Activated CD8-positive, alpha-beta T cell treated with anti-CD3 and anti-CD28 coated beads, Interleukin-2, amount 10 ng/mL, durations not matched to agents 7 days and 5 days (primary cell): ENCODE data around the gene KIAA0753. TPM values are rescaled to one million over a fixed set of nuclear protein-coding genes. Genes with fewer than 3 reads are reported as not detected.
"Not testable (repeated sequence)": the region's sequence is repeated elsewhere in the genome, so short reads cannot be mapped to it uniquely, and the experiment has no call there.

Experiments
- ATAC-seq: fragments of 150-1000 bp; cut with Tn5 transposase; one replicate; pipeline ENCODE4 v1.10.0; 2021; ENCODE audit warnings: moderate library complexity
- CTCF ChIA-PET: fragments of 350-600 bp; sonication (Branson Sonifier 250); formaldehyde crosslinking; loops from one replicate; lab custom pipeline; 2021; ENCODE audit warnings: antibody characterized with exemption; lab: Charles Lee
- POLR2A ChIA-PET: fragments of 350-600 bp; sonication (Branson Sonifier 250); formaldehyde crosslinking; loops from one replicate; lab custom pipeline; 2021; ENCODE audit warnings: antibody characterized with exemption; lab: Charles Lee
- DNase-seq: peaks from one replicate; pipeline ENCODE4 v3.0.0-alpha.2; 2020
- H3K27ac Mint-ChIP-seq: one replicate; pipeline ENCODE4 v1.8.0; 2021; ENCODE audit warnings: mild to moderate bottlenecking, mixed read lengths
- H3K27me3 Mint-ChIP-seq: one replicate; pipeline ENCODE4 v1.8.0; 2021; ENCODE audit warnings: low read depth, mixed read lengths
- H3K36me3 Mint-ChIP-seq: one replicate; pipeline ENCODE4 v1.8.0; 2021; ENCODE audit warnings: low read depth, mixed read lengths
- H3K4me1 Mint-ChIP-seq: one replicate; pipeline ENCODE4 v1.8.0; 2021; ENCODE audit warnings: low read depth, mixed read lengths
- H3K4me3 Mint-ChIP-seq: one replicate; pipeline ENCODE4 v1.8.0; 2021; ENCODE audit warnings: mild to moderate bottlenecking, mixed read lengths
- H3K9me3 Mint-ChIP-seq: one replicate; pipeline ENCODE4 v1.8.0; 2022; ENCODE audit warnings: mixed read lengths; ENCODE audit not compliant: insufficient read depth
- total RNA-seq, 2 experiments: library from RNA; stranded (reverse); gene quantifications; one replicate each; pipeline ENCODE4 v1.2.3, GENCODE V29; 2021

Gene KIAA0753
- total RNA-seq, 2 experiments from 2014 or later: 14.0 to 19.5 TPM

DNA sequence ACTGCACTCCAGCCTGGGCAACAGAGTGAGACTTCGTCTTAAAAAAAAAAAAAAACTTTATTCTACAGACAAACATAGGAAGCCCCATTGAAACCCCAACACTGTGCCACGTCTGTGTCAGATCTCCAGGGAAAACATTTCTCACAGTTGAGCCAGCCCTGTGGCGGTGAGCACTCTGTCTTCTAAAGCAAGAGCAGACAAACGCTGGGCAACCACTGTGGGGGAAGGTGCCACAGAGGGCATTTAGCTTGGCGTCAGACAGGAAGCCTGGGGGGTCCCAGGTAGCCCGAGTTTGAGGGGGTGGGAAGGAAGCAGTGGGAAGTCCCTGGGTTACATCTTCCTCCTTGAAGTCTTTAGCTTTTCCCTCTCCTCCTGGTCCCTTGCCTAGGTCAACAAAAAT, 27.0 kb upstream of the KIAA0753 start:
- DNase-seq (no peak), ATAC-seq (no peak)
- Mint-ChIP-seq H3K36me3 (no peaks in the 10 kb centered on the region), H3K27me3 (peaks cover 13% of the 10 kb centered on the region), H3K27ac (no peak overlapping the region), H3K4me3 (no peak overlapping the region), H3K9me3 (no peaks in the 10 kb centered on the region), H3K4me1 (peaks cover 5% of the 10 kb centered on the region)
- POLR2A ChIA-PET: interaction anchor here (0.5 kb wide), 1 partner anchor 53 kb away, joined by 3 read pairs; no protein-coding TSS in a partner anchor
- CTCF ChIA-PET: interaction anchor here (0.7 to 2.2 kb wide), 8 partner anchors 9 to 337 kb away, joined by 3 to 10 read pairs (median 4); partner anchors contain the start of gene XAF1

GRCh38 chr17:6666557-6666956, 26.0 kb upstream of the KIAA0753 start:
- ATAC-seq (no peak), DNase-seq (no peak)
- Mint-ChIP-seq H3K27ac (no peak overlapping the region), H3K4me1 (peaks cover 10% of the 10 kb centered on the region), H3K9me3 (no peaks in the 10 kb centered on the region), H3K27me3 (peaks cover 19% of the 10 kb centered on the region), H3K36me3 (no peaks in the 10 kb centered on the region), H3K4me3 (no peak overlapping the region)
- CTCF ChIA-PET: interaction anchor here (0.6 to 2.2 kb wide), 21 partner anchors 9 to 338 kb away, joined by 3 to 10 read pairs (median 3); partner anchors contain the start of genes C17orf100, MED31, SLC13A5 and XAF1
- POLR2A ChIA-PET: no interaction called here

GRCh38 chr17:6666077-6666521, 25.6 kb upstream of the KIAA0753 start:
- H3K27me3 Mint-ChIP-seq: peaks cover 19% of the 10 kb centered on the region
- no peak overlapping the region for H3K27ac Mint-ChIP-seq
- DNase-seq (peak; percentile 57), ATAC-seq (peak; percentile 72)
- H3K4me1 Mint-ChIP-seq: peaks cover 14% of the 10 kb centered on the region
- POLR2A ChIA-PET: no interaction called here
- H3K4me3 Mint-ChIP-seq: no peak overlapping the region
- no peaks in the 10 kb centered on the region for H3K36me3 Mint-ChIP-seq
- no peaks in the 10 kb centered on the region for H3K9me3 Mint-ChIP-seq
- CTCF ChIA-PET: interaction anchor here (0.7 to 2.2 kb wide), 17 partner anchors 9 to 338 kb away, joined by 3 to 10 read pairs (median 4); partner anchors contain the start of genes C17orf100, MED31, SLC13A5 and XAF1

GRCh38 chr17:6663200-6663599, 22.7 kb upstream of the KIAA0753 start:
- peaks cover 16% of the 10 kb centered on the region for H3K27me3 Mint-ChIP-seq
- H3K9me3 Mint-ChIP-seq, DNase-seq, H3K4me3 Mint-ChIP-seq, POLR2A ChIA-PET, H3K27ac Mint-ChIP-seq, H3K36me3 Mint-ChIP-seq, ATAC-seq, CTCF ChIA-PET: not testable (repeated sequence)
- H3K4me1 Mint-ChIP-seq: peaks cover 30% of the 10 kb centered on the region

DNA sequence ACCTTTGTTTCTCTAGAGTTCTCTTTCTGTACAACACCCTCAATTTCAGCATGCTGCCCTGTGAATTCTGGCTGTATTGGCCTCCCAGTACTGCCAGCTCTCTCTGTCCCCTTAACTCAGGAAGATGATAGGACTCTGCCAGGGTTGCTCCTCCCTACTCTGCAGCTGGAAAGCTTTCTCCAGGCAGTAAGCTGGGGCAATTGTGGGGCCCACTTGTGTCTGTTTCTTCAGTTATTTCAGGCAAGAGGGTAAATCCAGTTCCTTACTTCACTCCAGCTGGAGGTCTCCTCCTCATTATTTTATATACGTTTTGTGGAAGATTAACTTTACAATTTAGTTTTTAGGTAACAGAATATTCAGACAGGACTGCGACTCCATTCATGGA, 20.9 kb upstream of the KIAA0753 start:
- ChIA-PET CTCF (interaction anchor here (0.8 to 1.4 kb wide), 6 partner anchors 11 to 343 kb away, joined by 3 read pairs; no protein-coding TSS in a partner anchor), POLR2A (interaction anchor here (1.1 kb wide), 1 partner anchor 96 kb away, joined by 3 read pairs; no protein-coding TSS in a partner anchor)

GRCh38 chr17:6660805-6661463, 20.4 kb upstream of the KIAA0753 start:
- Mint-ChIP-seq H3K27me3 (peaks cover 15% of the 10 kb centered on the region), H3K27ac (no peak overlapping the region), H3K4me3 (peak overlapping the region; percentile 0), H3K36me3 (peaks cover 5% of the 10 kb centered on the region), H3K9me3 (no peaks in the 10 kb centered on the region), H3K4me1 (peaks cover 37% of the 10 kb centered on the region)
- ATAC-seq: no peak
- ChIA-PET CTCF (interaction anchor here (0.7 to 1.2 kb wide), 6 partner anchors 11 to 343 kb away, joined by 3 read pairs; no protein-coding TSS in a partner anchor), POLR2A (interaction anchor here (1.1 kb wide), 1 partner anchor 97 kb away, joined by 3 read pairs; no protein-coding TSS in a partner anchor)
- DNase-seq: peak; percentile 47

More for the DNA sequence above, 20.9 kb upstream of the KIAA0753 start:
- H3K27ac Mint-ChIP-seq: no peak overlapping the region
- peaks cover 37% of the 10 kb centered on the region for H3K4me1 Mint-ChIP-seq
- ATAC-seq: no peak
- peaks cover 5% of the 10 kb centered on the region for H3K36me3 Mint-ChIP-seq
- no peaks in the 10 kb centered on the region for H3K9me3 Mint-ChIP-seq
- DNase-seq: no peak
- H3K27me3 Mint-ChIP-seq: peaks cover 12% of the 10 kb centered on the region
- no peak overlapping the region for H3K4me3 Mint-ChIP-seq

DNA sequence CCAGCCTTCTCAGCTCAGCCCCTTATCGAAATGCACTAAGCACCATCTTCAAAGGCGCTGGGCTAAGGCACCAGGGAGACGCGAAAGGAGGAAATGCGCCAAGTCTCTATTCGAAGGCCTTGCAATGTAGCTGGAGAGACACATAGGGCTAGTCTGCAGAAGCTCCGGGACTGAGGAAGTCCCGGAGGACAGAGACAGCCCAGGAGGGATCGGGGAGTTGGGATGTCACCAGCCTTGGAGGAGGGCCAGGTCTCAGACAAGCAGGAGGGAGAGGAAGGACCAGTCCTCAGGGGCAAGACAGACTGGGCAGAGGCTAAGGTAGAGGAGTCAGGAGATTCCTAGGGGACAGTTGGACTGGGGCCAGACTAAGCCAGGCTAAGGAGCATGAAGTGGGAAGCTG, 19.6 kb upstream of the KIAA0753 start:
- POLR2A ChIA-PET: interaction anchor here (0.6 to 1.1 kb wide), 2 partner anchors 98 to 1514 kb away, joined by 3 read pairs; no protein-coding TSS in a partner anchor
- H3K4me3 Mint-ChIP-seq: no peak overlapping the region
- H3K27me3 Mint-ChIP-seq: peaks cover 22% of the 10 kb centered on the region
- ATAC-seq (no peak), DNase-seq (no peak)
- no peaks in the 10 kb centered on the region for H3K9me3 Mint-ChIP-seq
- CTCF ChIA-PET: no interaction called here
- H3K4me1 Mint-ChIP-seq: peaks cover 44% of the 10 kb centered on the region
- no peak overlapping the region for H3K27ac Mint-ChIP-seq
- peaks cover 5% of the 10 kb centered on the region for H3K36me3 Mint-ChIP-seq

GRCh38 chr17:6658411-6658810, 17.9 kb upstream of the KIAA0753 start:
- H3K27ac Mint-ChIP-seq, H3K36me3 Mint-ChIP-seq, ATAC-seq, H3K9me3 Mint-ChIP-seq, POLR2A ChIA-PET, DNase-seq: not testable (repeated sequence)
- H3K4me3 Mint-ChIP-seq: peak overlapping the region; percentile 9
- H3K27me3 Mint-ChIP-seq: peaks cover 28% of the 10 kb centered on the region
- H3K4me1 Mint-ChIP-seq: peaks cover 51% of the 10 kb centered on the region
- CTCF ChIA-PET: interaction anchor here (1.4 kb wide), 1 partner anchor 363 kb away, joined by 3 read pairs; no protein-coding TSS in a partner anchor

GRCh38 chr17:6657633-6658287, 17.2 kb upstream of the KIAA0753 start:
- ATAC-seq: no peak
- no peak for DNase-seq
- peaks cover 30% of the 10 kb centered on the region for H3K27me3 Mint-ChIP-seq
- H3K4me1 Mint-ChIP-seq: peaks cover 55% of the 10 kb centered on the region
- POLR2A ChIA-PET: interaction anchor here (1.3 kb wide), 1 partner anchor 18 kb away, joined by 3 read pairs; no protein-coding TSS in a partner anchor
- CTCF ChIA-PET: interaction anchor here (0.9 kb wide), 1 partner anchor 9 kb away, joined by 4 read pairs; no protein-coding TSS in a partner anchor
- no peaks in the 10 kb centered on the region for H3K9me3 Mint-ChIP-seq
- H3K4me3 Mint-ChIP-seq: peak overlapping the region; percentile 86
- peaks cover 8% of the 10 kb centered on the region for H3K36me3 Mint-ChIP-seq
- peak overlapping the region; percentile 81 for H3K27ac Mint-ChIP-seq

DNA sequence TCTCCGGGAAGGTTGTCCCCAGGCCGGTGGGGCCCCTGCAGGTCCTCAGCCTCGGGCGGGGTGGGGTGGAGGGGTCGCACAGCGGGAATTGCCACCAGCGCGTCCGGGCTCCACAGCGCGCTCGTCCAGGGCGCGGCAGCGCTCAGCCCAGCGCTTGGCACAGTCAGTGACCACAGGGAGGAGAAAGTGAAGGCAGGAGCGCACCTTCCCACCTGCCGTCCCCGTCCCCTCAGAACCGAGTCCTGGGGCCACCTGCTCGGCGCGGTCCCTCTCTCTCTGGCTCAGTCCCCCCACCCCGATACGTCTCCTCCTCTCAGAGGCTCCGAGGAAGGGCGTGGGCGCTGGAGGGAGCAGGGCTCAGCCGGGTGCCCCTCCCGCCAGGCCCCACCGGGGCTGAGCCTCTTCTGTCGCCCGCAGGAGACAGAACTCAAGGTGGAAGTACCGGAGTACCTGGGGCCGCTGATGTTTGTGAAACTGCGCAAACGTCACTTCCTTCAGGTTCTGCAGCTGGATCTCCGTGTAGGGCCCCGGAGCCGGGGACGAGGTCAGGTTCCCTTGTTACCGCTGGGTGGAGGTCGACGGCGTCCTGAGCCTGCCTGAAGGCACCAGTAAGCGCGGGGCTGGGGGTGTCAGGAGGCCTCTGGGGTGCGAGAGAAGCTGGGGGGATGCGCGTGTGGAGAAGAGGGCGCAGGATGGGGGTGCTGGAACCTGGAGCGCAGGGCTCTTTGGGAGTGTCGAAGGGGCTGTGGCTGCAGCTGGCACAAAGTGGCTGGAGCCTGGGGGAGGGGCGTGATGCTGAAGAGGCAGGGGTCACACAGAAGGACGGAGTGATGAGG, 16.5 kb upstream of the KIAA0753 start:
- peak overlapping the region; percentile 81 for H3K27ac Mint-ChIP-seq
- ChIA-PET POLR2A (interaction anchor here (1.3 kb wide), 1 partner anchor 17 kb away, joined by 3 read pairs; no protein-coding TSS in a partner anchor), CTCF (interaction anchor here (0.9 kb wide), 1 partner anchor 10 kb away, joined by 4 read pairs; no protein-coding TSS in a partner anchor)
- not testable (repeated sequence) for H3K9me3 Mint-ChIP-seq, H3K36me3 Mint-ChIP-seq
- H3K4me1 Mint-ChIP-seq: peaks cover 58% of the 10 kb centered on the region
- peak; percentile 71 for DNase-seq
- peak overlapping the region; percentile 86 for H3K4me3 Mint-ChIP-seq
- H3K27me3 Mint-ChIP-seq: peaks cover 23% of the 10 kb centered on the region
- peak; percentile 82 for ATAC-seq
